Glutamatergic neuron (in vitro differentiated cells): Measurements from ENCODE around the gene ST3GAL4. TPM values are rescaled to one million over a fixed set of nuclear protein-coding genes. Genes with fewer than 3 reads are reported as not detected.
A peak's percentile ranks its signal among the peaks of the same experiment; 100 is the strongest.

Experiments used
- DNase-seq: peaks from one replicate; pipeline ENCODE4 v3.0.0; 2022
- H3K27ac Mint-ChIP-seq: one replicate; pipeline ENCODE4 v1.8.0; 2020; ENCODE audit warnings: mild to moderate bottlenecking, mixed read lengths, inconsistent platforms; ENCODE audit not compliant: unreplicated experiment
- H3K27me3 Mint-ChIP-seq: one replicate; pipeline ENCODE4 v1.8.0; 2020; ENCODE audit warnings: mild to moderate bottlenecking, moderate library complexity, mixed read lengths, inconsistent platforms; ENCODE audit not compliant: unreplicated experiment
- H3K36me3 Mint-ChIP-seq: one replicate; pipeline ENCODE4 v1.8.0; 2020; ENCODE audit warnings: mild to moderate bottlenecking, mixed read lengths, inconsistent platforms; ENCODE audit not compliant: unreplicated experiment
- H3K4me1 Mint-ChIP-seq: one replicate; pipeline ENCODE4 v1.8.0; 2020; ENCODE audit warnings: mild to moderate bottlenecking, low read depth, mixed read lengths, inconsistent platforms; ENCODE audit not compliant: unreplicated experiment
- H3K4me3 Mint-ChIP-seq: one replicate; pipeline ENCODE4 v1.8.0; 2020; ENCODE audit warnings: mild to moderate bottlenecking, mixed read lengths, inconsistent platforms; ENCODE audit not compliant: unreplicated experiment
- H3K9me3 Mint-ChIP-seq: one replicate; pipeline ENCODE4 v1.8.0; 2020; ENCODE audit warnings: mild to moderate bottlenecking, moderate library complexity, mixed read lengths, inconsistent platforms; ENCODE audit not compliant: unreplicated experiment
- total RNA-seq: library from RNA; stranded (reverse); fragmentation: NEBNext Ultra II Directional; extraction: Animal tissue kit (Norgen Biotek cat#: 25700); gene quantifications from one replicate; pipeline ENCODE4 v1.2.1, GENCODE V29; 2021; ENCODE audit not compliant: unreplicated experiment
- TF ChIP-seq, protein P1 (sequence below): fragments of 200-600 bp; sonication (generic); IDR thresholded peaks from one replicate; pipeline ENCODE4 v1.5.0; 2021; ENCODE audit not compliant: partially characterized antibody, unreplicated experiment

ST3GAL4 gene
- total RNA-seq, 1 donor from 2014 or later, result 10.4 TPM

- H3K4me3 Mint-ChIP-seq, result peak overlapping the region; percentile 8
- H3K4me1 Mint-ChIP-seq, result peaks cover 11% of the 10 kb centered on the region
- H3K9me3 Mint-ChIP-seq, result no peaks in the 10 kb centered on the region
- H3K27ac Mint-ChIP-seq, result no peak overlapping the region
- H3K36me3 Mint-ChIP-seq, result no peaks in the 10 kb centered on the region
- DNase-seq, result no peak
- peaks cover 2% of the 10 kb centered on the region for H3K27me3 Mint-ChIP-seq
- TF ChIP-seq, protein P1, sequence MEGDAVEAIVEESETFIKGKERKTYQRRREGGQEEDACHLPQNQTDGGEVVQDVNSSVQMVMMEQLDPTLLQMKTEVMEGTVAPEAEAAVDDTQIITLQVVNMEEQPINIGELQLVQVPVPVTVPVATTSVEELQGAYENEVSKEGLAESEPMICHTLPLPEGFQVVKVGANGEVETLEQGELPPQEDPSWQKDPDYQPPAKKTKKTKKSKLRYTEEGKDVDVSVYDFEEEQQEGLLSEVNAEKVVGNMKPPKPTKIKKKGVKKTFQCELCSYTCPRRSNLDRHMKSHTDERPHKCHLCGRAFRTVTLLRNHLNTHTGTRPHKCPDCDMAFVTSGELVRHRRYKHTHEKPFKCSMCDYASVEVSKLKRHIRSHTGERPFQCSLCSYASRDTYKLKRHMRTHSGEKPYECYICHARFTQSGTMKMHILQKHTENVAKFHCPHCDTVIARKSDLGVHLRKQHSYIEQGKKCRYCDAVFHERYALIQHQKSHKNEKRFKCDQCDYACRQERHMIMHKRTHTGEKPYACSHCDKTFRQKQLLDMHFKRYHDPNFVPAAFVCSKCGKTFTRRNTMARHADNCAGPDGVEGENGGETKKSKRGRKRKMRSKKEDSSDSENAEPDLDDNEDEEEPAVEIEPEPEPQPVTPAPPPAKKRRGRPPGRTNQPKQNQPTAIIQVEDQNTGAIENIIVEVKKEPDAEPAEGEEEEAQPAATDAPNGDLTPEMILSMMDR, result no peak
Observed at GRCh38 chr11:126415669-126416420, 60.4 kb downstream of the ST3GAL4 start.

DNA sequence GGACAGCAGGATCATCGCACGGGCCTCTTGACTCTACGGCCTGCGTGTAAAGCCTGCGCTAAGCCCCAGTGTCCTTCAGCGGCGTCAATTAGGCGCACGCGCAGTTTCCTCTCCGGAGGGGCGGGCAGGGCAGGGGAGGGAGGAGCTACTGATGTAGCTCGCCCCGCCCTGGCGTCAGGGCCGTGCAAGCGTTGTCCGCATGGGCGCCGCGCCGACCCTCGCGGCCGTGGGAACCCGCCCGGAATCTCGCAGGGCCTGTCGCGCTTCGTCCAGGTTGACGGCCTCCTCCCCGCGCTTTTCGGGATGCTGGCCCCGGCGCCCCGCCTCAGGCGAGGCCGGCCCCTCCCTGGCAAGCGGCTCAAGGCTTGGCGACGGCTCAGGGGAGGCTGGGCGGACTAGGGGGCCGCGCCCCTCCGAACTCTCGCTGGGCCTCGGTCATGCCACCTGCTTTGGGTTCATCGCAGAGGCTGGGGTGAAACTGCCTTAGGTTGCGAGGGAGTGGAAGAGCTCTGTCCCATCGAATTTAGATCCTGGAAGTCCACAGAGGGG lies 61.1 kb downstream of the ST3GAL4 start:
- H3K36me3 Mint-ChIP-seq, result no peaks in the 10 kb centered on the region
- H3K9me3 Mint-ChIP-seq, result peaks cover 3% of the 10 kb centered on the region
- H3K27ac Mint-ChIP-seq, result no peak overlapping the region
- peaks cover 16% of the 10 kb centered on the region for H3K4me1 Mint-ChIP-seq
- peaks cover 4% of the 10 kb centered on the region for H3K27me3 Mint-ChIP-seq
- peak overlapping the region; percentile 46 for H3K4me3 Mint-ChIP-seq
- TF ChIP-seq, protein P1, result no peak
- DNase-seq, result peak; percentile 85

- Mint-ChIP-seq H3K36me3 (no peaks in the 10 kb centered on the region), H3K27ac (no peak overlapping the region), H3K4me1 (peaks cover 20% of the 10 kb centered on the region), H3K27me3 (peaks cover 4% of the 10 kb centered on the region), H3K4me3 (peak overlapping the region; percentile 46), H3K9me3 (peaks cover 6% of the 10 kb centered on the region)
- TF ChIP-seq, protein P1, result no peak
- DNase-seq, result no peak
Observed at GRCh38 chr11:126417091-126417862, 61.8 kb downstream of the ST3GAL4 start.

GRCh38 chr11:126418887-126419286 lies 63.4 kb downstream of the ST3GAL4 start:
- TF ChIP-seq, protein P1, result no peak
- Mint-ChIP-seq H3K4me3 (no peak overlapping the region), H3K4me1 (peaks cover 20% of the 10 kb centered on the region), H3K27me3 (peaks cover 4% of the 10 kb centered on the region), H3K9me3 (peaks cover 6% of the 10 kb centered on the region), H3K36me3 (no peaks in the 10 kb centered on the region), H3K27ac (no peak overlapping the region)
- DNase-seq, result no peak
